C4-2B (cell line): ENCODE results near the gene LIN7A.

Experiments used
- H3K27ac ChIP-seq: fragments of 450-650 bp; 2 replicates; pipeline ENCODE4 v1.5.1; 2017
- CTCF ChIP-seq: fragments of 450-650 bp; conservative IDR thresholded peaks from 2 replicates; pipeline ENCODE4 v1.5.1; 2017; ENCODE audit warnings: mild to moderate bottlenecking
- ZFX ChIP-seq: fragments of 450-650 bp; IDR thresholded peaks from 2 replicates; pipeline ENCODE4 v1.6.1; 2017

Gene LIN7A

GRCh38 chr12:80860206-80860605 is 77.5 kb downstream of the LIN7A start:
- H3K27ac ChIP-seq = no peak overlapping the region
- TF ChIP-seq ZFX = no peak

GRCh38 chr12:80858356-80858755 is 79.4 kb downstream of the LIN7A start:
- no peak for TF ChIP-seq ZFX
- no peak for TF ChIP-seq CTCF
- H3K27ac ChIP-seq = no peak overlapping the region

GRCh38 chr12:80857311-80857710 is 80.4 kb downstream of the LIN7A start:
- H3K27ac ChIP-seq = no peak overlapping the region

GRCh38 chr12:80849337-80849736 is 88.4 kb downstream of the LIN7A start:
- H3K27ac ChIP-seq = peak overlapping the region; percentile 55; the same call in 1 of the 2 replicates
- TF ChIP-seq ZFX = no peak
- no peak for TF ChIP-seq CTCF

More at GRCh38 chr12:80857311-80857710, 80.4 kb downstream of the LIN7A start:
- TF ChIP-seq ZFX (no peak), CTCF (no peak)

- TF ChIP-seq ZFX (no peak), CTCF (no peak)
- no peak overlapping the region for H3K27ac ChIP-seq
Measured at GRCh38 chr12:80848858-80849257, 88.9 kb downstream of the LIN7A start.

- H3K27ac ChIP-seq = no peak overlapping the region
- TF ChIP-seq ZFX (no peak), CTCF (no peak)
Measured at GRCh38 chr12:80847575-80847974, 90.2 kb downstream of the LIN7A start.

GRCh38 chr12:80846952-80847351 is 90.8 kb downstream of the LIN7A start:
- TF ChIP-seq ZFX (no peak), CTCF (no peak)
- H3K27ac ChIP-seq = no peak overlapping the region

GRCh38 chr12:80845639-80846038 is 92.1 kb downstream of the LIN7A start:
- no peak for TF ChIP-seq CTCF
- no peak for TF ChIP-seq ZFX
- no peak overlapping the region for H3K27ac ChIP-seq
